ENCODE data around the gene RAB30.

RAB30 gene

GRCh38 chr11:83007909-83008580, 63.7 kb downstream of the RAB30 start:
- no peak for DNase-seq

- no peak for DNase-seq
These were observed 64.2 kb downstream of the RAB30 start for GRCh38 chr11:83007477-83007876.

GRCh38 chr11:83006877-83007330, 64.8 kb downstream of the RAB30 start:
- DNase-seq = no peak

GRCh38 chr11:83004746-83005556, 66.7 kb downstream of the RAB30 start:
- no peak for DNase-seq

DNA sequence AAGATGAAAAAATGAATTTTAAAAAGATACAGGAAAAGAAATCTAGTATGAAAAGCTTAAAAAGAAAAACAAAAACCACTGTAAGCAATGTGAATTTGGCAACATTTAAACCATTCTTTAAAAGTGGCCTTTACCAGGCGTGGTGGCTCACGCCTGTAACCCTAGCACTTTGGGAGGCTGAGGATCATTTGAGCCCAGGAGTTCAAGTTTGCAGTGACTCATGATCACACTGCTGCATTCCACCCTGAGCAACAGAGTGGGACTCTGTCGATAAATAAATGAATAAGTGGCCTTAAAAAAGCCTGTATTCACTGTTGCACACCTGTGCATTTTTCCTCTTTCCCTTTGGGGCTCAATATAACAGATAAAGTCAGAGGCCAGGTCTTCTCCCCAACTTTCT, 69.2 kb downstream of the RAB30 start:
- no peak for DNase-seq

GRCh38 chr11:83002053-83002452, 69.6 kb downstream of the RAB30 start:
- DNase-seq = no peak

DNA sequence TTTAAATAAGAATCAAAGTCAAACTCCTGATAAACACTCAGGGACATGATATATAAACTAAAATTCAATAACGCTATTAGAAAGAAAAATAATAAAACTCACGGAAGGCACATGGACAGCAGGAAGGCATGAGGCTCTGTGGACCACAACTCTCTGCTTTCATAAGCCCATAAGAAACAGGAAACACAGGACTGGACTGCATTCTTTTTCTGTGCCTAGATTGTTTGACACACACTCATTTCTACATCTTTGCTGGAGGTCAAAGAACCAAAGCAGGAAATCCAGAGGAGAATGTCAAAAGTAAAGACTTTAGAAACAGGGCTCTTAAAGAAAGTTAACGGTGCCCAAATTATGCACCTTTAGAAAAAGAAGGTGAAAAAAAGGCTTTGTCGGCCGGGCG, 71.3 kb downstream of the RAB30 start:
- DNase-seq = no peak

GRCh38 chr11:82999232-82999631, 72.5 kb downstream of the RAB30 start:
- DNase-seq = no peak

DNA sequence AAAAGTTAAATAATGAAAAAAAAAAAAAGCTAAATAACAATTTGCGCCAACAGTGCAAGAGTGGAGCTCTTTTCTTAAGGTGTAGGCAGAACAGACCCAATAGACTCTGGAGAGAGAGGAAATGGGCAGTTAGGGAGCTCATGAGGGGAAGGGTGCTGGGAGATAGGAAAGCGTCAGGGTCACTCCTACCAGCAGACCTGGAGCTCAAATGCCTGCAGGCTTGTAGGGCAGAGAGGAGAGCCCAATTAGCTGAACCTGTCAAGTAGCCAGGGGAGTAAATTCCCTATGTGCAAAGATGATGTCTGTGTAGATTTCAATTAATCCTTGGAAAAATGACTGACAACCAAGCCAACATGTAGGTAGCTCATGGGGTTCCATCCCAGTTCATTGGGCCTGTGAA, 73.0 kb downstream of the RAB30 start:
- DNase-seq = no peak

- DNase-seq = no peak
These were observed 74.6 kb downstream of the RAB30 start for GRCh38 chr11:82996966-82997606.

GRCh38 chr11:82995754-82996398, 75.8 kb downstream of the RAB30 start:
- peak; percentile 43 for DNase-seq

GRCh38 chr11:82995235-82995634, 76.5 kb downstream of the RAB30 start:
- DNase-seq = no peak

GRCh38 chr11:82994604-82995230, 77.0 kb downstream of the RAB30 start:
- DNase-seq = no peak

DNA sequence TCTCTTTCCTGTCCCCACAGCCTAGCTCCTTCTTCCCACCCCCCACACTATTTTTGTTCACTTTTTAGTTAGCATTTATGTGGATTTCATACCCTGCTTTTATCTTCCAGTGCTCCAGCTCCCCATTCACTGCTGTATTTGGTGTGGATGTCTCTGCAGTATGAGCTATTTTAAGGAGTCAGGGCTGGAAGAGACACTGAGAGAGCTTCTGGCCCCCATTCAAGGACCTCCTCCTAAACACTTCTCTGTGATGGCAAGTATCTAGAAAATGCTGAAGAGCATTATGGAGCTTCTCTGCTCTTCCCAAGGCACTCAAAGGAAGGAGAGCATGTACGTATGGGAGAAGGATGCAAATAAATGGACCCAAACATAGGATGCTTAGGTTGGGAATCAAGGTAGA, 79.5 kb downstream of the RAB30 start:
- no peak for DNase-seq

- no peak for DNase-seq
These were observed 81.9 kb downstream of the RAB30 start for GRCh38 chr11:82989628-82990404.

DNA sequence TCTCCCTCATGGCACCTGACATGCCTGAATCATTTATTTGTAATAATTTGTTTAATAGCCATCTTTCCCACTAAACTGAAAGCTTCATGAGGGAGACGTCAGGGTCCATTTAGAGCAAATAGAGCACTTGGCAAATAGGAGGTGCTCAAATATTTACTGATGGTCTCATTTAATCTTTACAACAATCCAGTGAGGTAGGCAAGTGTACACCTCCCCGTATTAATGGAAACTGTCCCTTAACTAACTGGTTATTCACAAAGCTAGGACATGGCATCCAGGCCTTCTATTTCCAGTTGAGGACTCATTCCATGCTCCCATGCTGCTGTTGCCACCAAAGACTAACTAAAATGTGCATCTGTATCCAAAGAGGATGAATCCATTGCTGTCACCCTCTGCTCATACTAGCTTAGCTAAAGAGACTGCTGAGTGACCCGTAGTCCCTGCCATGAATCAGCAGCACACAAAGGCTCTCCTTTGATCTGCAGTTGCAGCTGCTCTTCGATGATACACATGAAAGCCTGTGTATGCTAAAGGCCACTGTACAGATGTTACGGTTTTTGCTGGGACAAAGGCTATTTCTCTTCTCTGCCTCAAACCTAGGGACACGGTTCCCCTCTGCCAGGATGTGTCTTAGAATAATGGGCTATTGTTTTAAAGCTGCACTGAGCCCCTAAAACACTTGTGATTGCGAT, 82.6 kb downstream of the RAB30 start:
- DNase-seq = no peak

DNA sequence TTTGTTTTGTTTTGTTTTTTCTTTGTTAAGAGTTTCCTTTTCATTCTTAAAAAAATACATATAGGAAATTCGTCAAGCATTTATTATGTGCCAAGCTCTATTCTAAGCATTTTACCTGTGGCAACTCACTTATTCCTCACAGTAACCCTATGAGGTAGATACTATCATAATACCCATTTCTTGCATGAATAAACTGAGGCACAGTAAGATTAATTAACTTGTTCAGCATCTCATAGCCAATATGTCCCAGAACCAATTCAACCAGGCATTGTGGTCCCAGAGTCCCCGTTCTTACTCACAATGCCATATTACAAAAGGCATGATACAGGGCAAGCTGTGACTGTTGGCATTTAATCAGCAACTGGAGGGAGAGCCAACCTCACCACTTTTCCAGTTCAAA, 83.7 kb downstream of the RAB30 start:
- DNase-seq = no peak

DNA sequence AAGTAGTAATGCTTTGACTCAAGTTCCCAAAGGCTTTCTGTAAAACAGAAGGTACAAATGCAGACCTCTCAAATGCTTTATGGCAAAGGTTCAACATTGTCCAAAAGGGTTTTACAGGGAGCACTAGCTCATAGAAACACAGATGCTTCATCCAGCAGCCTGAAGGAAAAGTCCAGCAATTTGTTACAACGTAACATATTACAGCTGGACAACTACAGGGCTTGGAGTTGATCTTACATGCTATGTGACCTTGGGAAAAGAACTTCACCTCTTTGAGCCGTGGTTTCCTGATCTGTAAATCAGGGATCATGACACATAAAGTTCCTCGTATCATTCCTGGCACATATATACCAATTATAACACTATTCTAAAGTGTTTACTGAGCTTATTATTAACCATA, 85.3 kb downstream of the RAB30 start:
- no peak for DNase-seq

GRCh38 chr11:82981852-82982251, 89.8 kb downstream of the RAB30 start:
- no peak for DNase-seq

DNA sequence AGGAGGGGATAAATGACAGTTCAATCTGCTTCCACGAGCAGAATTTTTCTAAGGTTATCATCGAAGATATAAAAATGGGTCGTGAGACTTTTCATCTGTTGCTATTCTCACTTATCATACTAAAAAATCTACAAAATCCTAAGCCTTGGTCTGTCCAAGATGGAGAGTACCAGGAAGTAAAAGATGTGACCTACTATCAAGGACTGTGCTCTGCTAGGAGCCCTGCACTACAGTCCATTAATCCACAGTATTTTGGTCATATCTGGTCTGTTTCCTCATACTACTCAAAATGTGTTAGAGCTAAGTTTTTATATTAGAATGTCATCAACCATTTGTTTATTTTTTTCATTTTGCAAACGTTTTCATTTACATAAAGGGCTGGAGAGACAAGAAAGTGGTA, 90.8 kb downstream of the RAB30 start:
- DNase-seq = no peak

GRCh38 chr11:82980292-82980691, 91.4 kb downstream of the RAB30 start:
- DNase-seq = no peak

Measured in left hindlimb (tissue), 1 donor.